Measurements from ENCODE around the gene DUSP2. TPM values are rescaled to one million over a fixed set of nuclear protein-coding genes. Genes with fewer than 3 reads are reported as not detected.

Gene DUSP2
- total RNA-seq, 5 donors from 2014 or later (not counting 1 experiment from before 2014, with no cell fraction given) = 37.2 to 437 (median 54.0) TPM

GRCh38 chr2:96137321-96138178 is 7.7 kb downstream of the DUSP2 start:
- no peak overlapping the region for H3K27ac Mint-ChIP-seq
- ChIA-PET CTCF (interaction anchor here (0.6 to 5.6 kb wide), 8 partner anchors 21 to 129 kb away, joined by 3 to 128 read pairs (median 4); partner anchors contain the start of gene ADRA2B (in 1 of the 2)), POLR2A (interaction anchor here (0.5 to 2.8 kb wide), 5 partner anchors 9 to 38 kb away, joined by 3 to 14 read pairs (median 4); no protein-coding TSS in a partner anchor)
- H3K4me1 ChIP-seq (ENCODE audit: control insufficient read depth in 1 of 2, extremely low read depth in 1 of 2, insufficient read depth in 2 of 2, low read length in 2 of 2) = peaks cover 3 to 53% of the 10 kb centered on the region in 2 experiments
- DNase-seq (peak in 1 of 35 experiments; percentile 21), ATAC-seq (replicated peaks in 1 of 4) (no peak)
- H3K4me3 ChIP-seq (ENCODE audit: control insufficient read depth in 1 of 2, extremely low read depth in 1 of 2, low read length in 1 of 2) = no peak overlapping the region
- no peaks in the 10 kb centered on the region for H3K36me3 Mint-ChIP-seq
- peak overlapping the region; percentile 23 for H3K27ac ChIP-seq (ENCODE audit: low read length)
- H3K4me3 Mint-ChIP-seq = peak overlapping the region in 1 of 3 donors; percentile 36
- H3K27me3 ChIP-seq (replicated peaks in 1 of 2; ENCODE audit: control insufficient read depth in 2 of 2, extremely low read depth in 1 of 2, insufficient read depth in 2 of 2, low read length in 1 of 2) = peaks cover 0 to 3% of the 10 kb centered on the region in 2 experiments
- H3K36me3 ChIP-seq (ENCODE audit: control insufficient read depth in 2 of 2, extremely low read depth in 1 of 2, insufficient read depth in 1 of 2, low read length in 1 of 2) = peaks cover 3 to 5% of the 10 kb centered on the region in 2 donors
- H3K9me3 Mint-ChIP-seq = no peaks in the 10 kb centered on the region
- peaks cover 23 to 24% (median 24%) of the 10 kb centered on the region in 3 donors for H3K4me1 Mint-ChIP-seq
- H3K9me3 ChIP-seq = no peaks in the 10 kb centered on the region
- H3K27me3 Mint-ChIP-seq = no peaks in the 10 kb centered on the region
- 79% methylated on average over 9 of the region's 15 CpGs for WGBS (ENCODE audit: insufficient coverage)

DNA sequence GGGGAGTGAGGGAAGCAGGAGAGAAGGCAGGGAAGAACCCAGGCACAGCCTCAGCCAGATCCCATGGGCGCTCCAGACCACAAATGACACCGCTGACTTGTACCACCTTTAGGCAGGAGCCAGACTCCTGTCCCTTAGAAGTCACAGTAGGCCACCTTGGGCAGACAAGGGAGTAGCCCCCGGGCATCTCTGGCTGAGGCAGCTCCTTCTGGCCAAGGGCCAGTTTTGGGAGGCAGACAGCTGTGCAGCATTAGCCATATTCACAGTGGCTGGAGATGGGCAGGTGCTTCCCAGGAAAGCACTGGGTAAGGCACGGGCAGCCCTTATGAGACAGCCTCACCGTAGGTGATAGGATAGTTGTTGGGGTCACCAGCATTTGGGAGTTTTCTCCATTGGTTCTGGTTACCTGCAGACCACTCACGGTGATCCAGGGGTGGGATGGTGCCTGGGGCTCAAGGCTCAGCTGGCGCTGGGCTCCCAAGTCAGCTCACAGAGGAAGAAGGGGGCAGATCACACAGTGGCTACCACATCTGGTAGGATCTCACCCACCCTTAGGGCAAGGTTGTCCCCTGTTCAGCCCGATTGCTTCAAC is 9.0 kb downstream of the DUSP2 start:
- DNase-seq = no peak
- ATAC-seq (replicated peaks in 1 of 4) = no peak
- 95% methylated on average over 6 of the region's 8 CpGs for WGBS (ENCODE audit: insufficient coverage)
- Mint-ChIP-seq H3K27me3 (no peaks in the 10 kb centered on the region), H3K4me1 (peaks cover 15 to 21% (median 18%) of the 10 kb centered on the region in 3 donors), H3K27ac (no peak overlapping the region), H3K9me3 (no peaks in the 10 kb centered on the region), H3K36me3 (peaks cover 4% of the 10 kb centered on the region), H3K4me3 (no peak overlapping the region)
- H3K36me3 ChIP-seq (ENCODE audit: control insufficient read depth in 2 of 2, extremely low read depth in 1 of 2, insufficient read depth in 1 of 2, low read length in 1 of 2) = peaks cover 0 to 7% of the 10 kb centered on the region in 2 donors
- ChIA-PET CTCF (interaction anchor here (0.7 to 5.6 kb wide), 3 partner anchors 38 to 47 kb away, joined by 3 to 128 read pairs (median 76); no protein-coding TSS in a partner anchor), POLR2A (no interaction called here)
- peaks cover 0 to 50% of the 10 kb centered on the region in 2 experiments for H3K4me1 ChIP-seq (ENCODE audit: control insufficient read depth in 1 of 2, extremely low read depth in 1 of 2, insufficient read depth in 2 of 2, low read length in 2 of 2)
- H3K9me3 ChIP-seq = no peaks in the 10 kb centered on the region
- H3K27ac ChIP-seq (ENCODE audit: low read length) = no peak overlapping the region
- no peak overlapping the region for H3K4me3 ChIP-seq (ENCODE audit: control insufficient read depth in 1 of 2, extremely low read depth in 1 of 2, low read length in 1 of 2)
- peaks cover 0 to 3% of the 10 kb centered on the region in 2 experiments for H3K27me3 ChIP-seq (replicated peaks in 1 of 2; ENCODE audit: control insufficient read depth in 2 of 2, extremely low read depth in 1 of 2, insufficient read depth in 2 of 2, low read length in 1 of 2)

GRCh38 chr2:96135621-96136020 is 9.6 kb downstream of the DUSP2 start:
- DNase-seq (no peak), ATAC-seq (replicated peaks in 1 of 4) (no peak)
- Histone ChIP-seq H3K27ac (ENCODE audit: low read length) (no peak overlapping the region), H3K4me3 (ENCODE audit: control insufficient read depth in 1 of 2, extremely low read depth in 1 of 2, low read length in 1 of 2) (no peak overlapping the region), H3K36me3 (ENCODE audit: control insufficient read depth in 2 of 2, extremely low read depth in 1 of 2, insufficient read depth in 1 of 2, low read length in 1 of 2) (peaks cover 0 to 7% of the 10 kb centered on the region in 2 donors), H3K4me1 (ENCODE audit: control insufficient read depth in 1 of 2, extremely low read depth in 1 of 2, insufficient read depth in 2 of 2, low read length in 2 of 2) (peaks cover 0 to 46% of the 10 kb centered on the region in 2 experiments), H3K27me3 (replicated peaks in 1 of 2; ENCODE audit: control insufficient read depth in 2 of 2, extremely low read depth in 1 of 2, insufficient read depth in 2 of 2, low read length in 1 of 2) (peaks cover 0 to 3% of the 10 kb centered on the region in 2 experiments), H3K9me3 (no peaks in the 10 kb centered on the region)
- H3K27ac Mint-ChIP-seq = no peak overlapping the region
- H3K36me3 Mint-ChIP-seq = peaks cover 4% of the 10 kb centered on the region
- H3K27me3 Mint-ChIP-seq = no peaks in the 10 kb centered on the region
- no peaks in the 10 kb centered on the region for H3K9me3 Mint-ChIP-seq
- POLR2A ChIA-PET = interaction anchor here in 1 of 2 donors (0.6 kb wide), 1 partner anchor 66 kb away, joined by 3 read pairs; no protein-coding TSS in a partner anchor
- 97% methylated on average over 5 of the region's 5 CpGs for WGBS (ENCODE audit: insufficient coverage)
- H3K4me3 Mint-ChIP-seq = no peak overlapping the region
- H3K4me1 Mint-ChIP-seq = peaks cover 15 to 23% (median 21%) of the 10 kb centered on the region in 3 donors
- CTCF ChIA-PET = interaction anchor here in 1 of 2 donors (5.6 kb wide), 1 partner anchor 39 kb away, joined by 128 read pairs; no protein-coding TSS in a partner anchor

DNA sequence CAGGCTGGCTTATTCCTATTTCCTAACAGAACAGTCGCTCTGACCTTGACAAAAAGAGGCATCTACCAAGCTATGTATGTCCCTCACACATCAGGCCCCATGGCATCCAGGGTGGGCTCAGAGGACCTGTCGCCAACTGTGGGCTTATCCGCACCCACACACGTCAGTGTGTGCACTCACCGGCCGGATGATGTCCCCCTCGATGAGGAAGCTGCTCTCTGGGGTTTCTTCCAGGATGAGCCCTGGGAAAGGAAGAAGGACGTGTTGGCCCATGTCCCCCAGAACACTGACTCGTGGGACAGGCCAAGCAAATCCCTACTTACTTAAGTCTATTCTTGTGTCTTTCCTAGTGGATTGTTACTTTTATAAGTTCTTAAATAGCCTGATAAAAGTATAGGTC is 10.1 kb downstream of the DUSP2 start:
- ChIA-PET POLR2A (interaction anchor here in 1 of 2 donors (0.6 kb wide), 1 partner anchor 66 kb away, joined by 3 read pairs; no protein-coding TSS in a partner anchor), CTCF (no interaction called here)
- WGBS (ENCODE audit: insufficient coverage) = 100% methylated on average over 4 of the region's 9 CpGs
- peaks cover 4% of the 10 kb centered on the region for H3K36me3 Mint-ChIP-seq
- peaks cover 0 to 7% of the 10 kb centered on the region in 2 donors for H3K36me3 ChIP-seq (ENCODE audit: control insufficient read depth in 2 of 2, extremely low read depth in 1 of 2, insufficient read depth in 1 of 2, low read length in 1 of 2)
- no peak overlapping the region for H3K4me3 ChIP-seq (ENCODE audit: control insufficient read depth in 1 of 2, extremely low read depth in 1 of 2, low read length in 1 of 2)
- H3K9me3 ChIP-seq = no peaks in the 10 kb centered on the region
- H3K4me1 ChIP-seq (ENCODE audit: control insufficient read depth in 1 of 2, extremely low read depth in 1 of 2, insufficient read depth in 2 of 2, low read length in 2 of 2) = peaks cover 0 to 50% of the 10 kb centered on the region in 2 experiments
- H3K27ac Mint-ChIP-seq = no peak overlapping the region
- H3K27ac ChIP-seq (ENCODE audit: low read length) = no peak overlapping the region
- no peak for ATAC-seq (replicated peaks in 1 of 4)
- DNase-seq = no peak
- no peak overlapping the region for H3K4me3 Mint-ChIP-seq
- no peaks in the 10 kb centered on the region for H3K27me3 Mint-ChIP-seq
- no peaks in the 10 kb centered on the region for H3K9me3 Mint-ChIP-seq
- peaks cover 15 to 27% (median 25%) of the 10 kb centered on the region in 3 donors for H3K4me1 Mint-ChIP-seq
- peaks cover 0 to 3% of the 10 kb centered on the region in 2 experiments for H3K27me3 ChIP-seq (replicated peaks in 1 of 2; ENCODE audit: control insufficient read depth in 2 of 2, extremely low read depth in 1 of 2, insufficient read depth in 2 of 2, low read length in 1 of 2)

DNA sequence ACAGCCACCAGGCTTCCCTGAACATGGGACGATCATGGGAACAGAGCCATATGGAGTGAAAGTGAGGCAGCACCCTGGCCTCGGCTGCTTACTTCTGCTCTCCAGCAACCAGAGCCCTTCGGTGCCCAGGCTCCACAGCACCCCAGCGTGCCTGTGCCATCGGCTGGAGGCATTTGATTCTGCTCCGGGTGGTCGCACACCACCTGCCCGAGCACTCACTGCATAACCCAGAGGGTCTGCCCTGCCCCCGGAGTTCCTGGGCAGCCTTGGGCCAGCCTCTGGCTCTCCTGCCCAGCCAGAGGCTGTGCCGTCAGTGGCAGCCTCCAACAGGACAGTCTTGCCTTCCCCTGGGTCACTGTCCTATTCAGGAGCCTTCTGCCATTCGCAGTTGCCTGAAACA is 10.8 kb downstream of the DUSP2 start:
- no peaks in the 10 kb centered on the region for H3K9me3 ChIP-seq
- H3K9me3 Mint-ChIP-seq = no peaks in the 10 kb centered on the region
- 96% methylated on average over 11 of the region's 11 CpGs for WGBS (ENCODE audit: insufficient coverage)
- no peak for ATAC-seq (replicated peaks in 1 of 4)
- DNase-seq = no peak
- peaks cover 0 to 57% of the 10 kb centered on the region in 2 experiments for H3K4me1 ChIP-seq (ENCODE audit: control insufficient read depth in 1 of 2, extremely low read depth in 1 of 2, insufficient read depth in 2 of 2, low read length in 2 of 2)
- no peaks in the 10 kb centered on the region for H3K27me3 Mint-ChIP-seq
- ChIA-PET CTCF (no interaction called here), POLR2A (no interaction called here)
- H3K27ac Mint-ChIP-seq = no peak overlapping the region
- peaks cover 3 to 12% of the 10 kb centered on the region in 2 donors for H3K36me3 ChIP-seq (ENCODE audit: control insufficient read depth in 2 of 2, extremely low read depth in 1 of 2, insufficient read depth in 1 of 2, low read length in 1 of 2)
- peaks cover 4% of the 10 kb centered on the region for H3K36me3 Mint-ChIP-seq
- H3K4me1 Mint-ChIP-seq = peaks cover 15 to 25% (median 25%) of the 10 kb centered on the region in 3 donors
- H3K27me3 ChIP-seq (replicated peaks in 1 of 2; ENCODE audit: control insufficient read depth in 2 of 2, extremely low read depth in 1 of 2, insufficient read depth in 2 of 2, low read length in 1 of 2) = peaks cover 0 to 3% of the 10 kb centered on the region in 2 experiments
- no peak overlapping the region for H3K4me3 Mint-ChIP-seq
- no peak overlapping the region for H3K4me3 ChIP-seq (ENCODE audit: control insufficient read depth in 1 of 2, extremely low read depth in 1 of 2, low read length in 1 of 2)
- H3K27ac ChIP-seq (ENCODE audit: low read length) = no peak overlapping the region
